GM19240 (cell line): Measurements from ENCODE around the gene IL12A.

Experiments
- DNase-seq: peaks from one replicate; pipeline ENCODE4 v3.0.0; 2011; ENCODE audit warnings: low spot score; ENCODE audit not compliant: insufficient read length

Gene IL12A

GRCh38 chr3:160023476-160023875 lies 34.8 kb downstream of the IL12A start:
- DNase-seq = no peak

GRCh38 chr3:160027541-160028195 lies 39.0 kb downstream of the IL12A start:
- DNase-seq = peak; percentile 17

- no peak for DNase-seq
These were observed 47.1 kb downstream of the IL12A start for GRCh38 chr3:160035757-160036156.

- no peak for DNase-seq
These were observed 50.4 kb downstream of the IL12A start for GRCh38 chr3:160038862-160039562.

- no peak for DNase-seq
These were observed 51.5 kb downstream of the IL12A start for GRCh38 chr3:160040181-160040580.

- no peak for DNase-seq
These were observed 52.8 kb downstream of the IL12A start for GRCh38 chr3:160041465-160041864.

GRCh38 chr3:160044121-160044520 lies 55.5 kb downstream of the IL12A start:
- no peak for DNase-seq
